Gastroesophageal sphincter (tissue), 4 donors: ENCODE results near the gene CNN2. TPM values are rescaled to one million over a fixed set of nuclear protein-coding genes. Genes with fewer than 3 reads are reported as not detected.
A peak's percentile ranks its signal among the peaks of the same experiment; 100 is the strongest.

Experiments used
- ATAC-seq: fragments of 150-250 bp; one replicate; pipeline ENCODE4 v1.9.1; 2016; ENCODE audit warnings: mild to moderate bottlenecking, moderate library complexity
- H3K27ac ChIP-seq, 4 donors: fragments of 200-600 bp; sonication (generic) in 3 of 4; 1 replicate in 3 of 4; 2 replicates in 1 of 4; pipeline ENCODE4 v1.5.1; 2016 to 2019
- H3K27me3 ChIP-seq: fragments of 200-600 bp; sonication (generic); one replicate; pipeline ENCODE4 v1.5.1; 2019
- H3K36me3 ChIP-seq, 2 donors: fragments of 200-600 bp; sonication (generic); one replicate each; pipeline ENCODE4 v1.5.1; 2019; ENCODE audit warnings: control low read depth in 1 of 2
- H3K4me1 ChIP-seq, 3 donors: fragments of 200-600 bp; sonication (generic); 1 replicate in 2 of 3; 2 replicates in 1 of 3; pipeline ENCODE4 v1.5.1; 2016 to 2019; ENCODE audit warnings: control low read depth in 2 of 3
- H3K4me3 ChIP-seq, 2 donors: fragments of 200-600 bp; sonication (generic); one replicate each; pipeline ENCODE4 v1.5.1; 2019; ENCODE audit warnings: mild to moderate bottlenecking in 1 of 2, moderate library complexity in 1 of 2
- H3K9me3 ChIP-seq, 3 donors: fragments of 200-600 bp; sonication (generic); one replicate each; pipeline ENCODE4 v1.5.1; 2017 to 2019; ENCODE audit warnings: control low read depth in 2 of 3
- EP300 ChIP-seq: sonication (generic); formaldehyde crosslinking; IDR thresholded peaks from one replicate; pipeline ENCODE4 v1.6.1; 2017; ENCODE audit warnings: antibody characterized with exemption, mild to moderate bottlenecking
- POLR2A ChIP-seq, 2 donors: fragments of 450-650 bp; IDR thresholded peaks; one replicate each; pipeline ENCODE4 v1.6.1; 2017; ENCODE audit warnings: antibody characterized with exemption in 2 of 2, mild to moderate bottlenecking in 2 of 2, moderate library complexity in 1 of 2
- POLR2AphosphoS5 ChIP-seq: sonication (generic); formaldehyde crosslinking; IDR thresholded peaks from one replicate; pipeline ENCODE4 v1.6.1; 2017; ENCODE audit warnings: antibody characterized with exemption
- WGBS, 2 donors: methylation state at CpG; one replicate each; pipeline ENCODE4 v1.1.5; 2018; ENCODE audit warnings: low coverage in 1 of 2; 5-methylcytosine and 5-hydroxymethylcytosine counted together
- total RNA-seq, 4 donors: library from RNA; depleted of rRNA; stranded (reverse); fragments of >200 nt; gene quantifications; one replicate each; pipeline ENCODE4 v1.1.0, GENCODE V29; 2016
- TF ChIP-seq, protein P1 (sequence below), 4 experiments: fragments of 200-600 bp in 2 of 4; fragments of 450-650 bp in 2 of 4; sonication (generic) in 1 of 4; IDR thresholded peaks; one replicate each; pipeline ENCODE4 v1.5.1; 2017 to 2019; ENCODE audit warnings: antibody characterized with exemption in 4 of 4, mild to moderate bottlenecking in 2 of 4, moderate library complexity in 2 of 4

CNN2 gene
- total RNA-seq, 4 donors from 2014 or later = 52.9 to 103 (median 75.2) TPM

DNA sequence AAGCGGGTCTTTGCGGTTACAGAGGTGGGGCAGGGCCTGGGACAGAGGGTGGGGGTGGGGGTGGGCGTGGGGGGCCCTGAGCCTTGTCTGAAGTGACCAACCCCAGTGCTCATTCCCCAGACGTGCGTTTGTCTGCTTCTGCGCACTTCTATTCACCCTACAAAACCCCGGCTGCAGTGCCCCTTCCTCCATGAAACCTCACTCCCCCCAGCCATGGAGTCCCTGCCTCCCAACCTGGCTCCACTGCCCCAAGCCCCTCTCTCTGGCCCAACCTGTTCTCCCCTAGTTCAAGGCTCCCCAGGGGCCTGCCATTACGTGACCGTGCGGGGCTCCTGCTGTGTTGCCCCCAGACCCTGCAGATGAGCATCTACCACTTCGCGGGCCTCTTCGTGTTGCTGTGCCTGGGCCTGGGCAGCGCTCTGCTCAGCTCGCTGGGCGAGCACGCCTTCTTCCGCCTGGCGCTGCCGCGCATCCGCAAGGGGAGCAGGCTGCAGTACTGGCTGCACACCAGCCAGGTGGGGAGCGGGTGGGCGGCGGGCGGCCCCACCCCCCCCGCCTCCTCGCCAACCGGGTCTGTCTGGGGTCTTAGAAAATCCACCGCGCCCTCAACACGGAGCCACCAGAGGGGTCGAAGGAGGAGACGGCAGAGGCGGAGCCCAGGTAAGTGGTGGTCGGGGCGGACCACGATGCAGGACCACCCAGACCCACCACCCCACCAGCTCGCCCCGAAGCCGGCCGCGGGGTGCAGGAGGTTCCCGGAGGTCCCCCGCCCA lies 18.0 kb upstream of the CNN2 start:
- 95 to 98% methylated on average over 4 to 9 of the region's 45 CpGs for WGBS, 2 donors
- H3K27me3 ChIP-seq = peaks cover 10% of the 10 kb centered on the region
- no peak overlapping the region for H3K4me3 ChIP-seq
- H3K27ac ChIP-seq = peak overlapping the region in 1 of 4 donors; percentile 69
- H3K4me1 ChIP-seq = peaks cover 0 to 2% (median 0%) of the 10 kb centered on the region in 3 donors
- peaks cover 0 to 50% of the 10 kb centered on the region in 2 donors for H3K36me3 ChIP-seq
- ATAC-seq = no peak
- TF ChIP-seq POLR2AphosphoS5 = no peak
- TF ChIP-seq, protein P1, sequence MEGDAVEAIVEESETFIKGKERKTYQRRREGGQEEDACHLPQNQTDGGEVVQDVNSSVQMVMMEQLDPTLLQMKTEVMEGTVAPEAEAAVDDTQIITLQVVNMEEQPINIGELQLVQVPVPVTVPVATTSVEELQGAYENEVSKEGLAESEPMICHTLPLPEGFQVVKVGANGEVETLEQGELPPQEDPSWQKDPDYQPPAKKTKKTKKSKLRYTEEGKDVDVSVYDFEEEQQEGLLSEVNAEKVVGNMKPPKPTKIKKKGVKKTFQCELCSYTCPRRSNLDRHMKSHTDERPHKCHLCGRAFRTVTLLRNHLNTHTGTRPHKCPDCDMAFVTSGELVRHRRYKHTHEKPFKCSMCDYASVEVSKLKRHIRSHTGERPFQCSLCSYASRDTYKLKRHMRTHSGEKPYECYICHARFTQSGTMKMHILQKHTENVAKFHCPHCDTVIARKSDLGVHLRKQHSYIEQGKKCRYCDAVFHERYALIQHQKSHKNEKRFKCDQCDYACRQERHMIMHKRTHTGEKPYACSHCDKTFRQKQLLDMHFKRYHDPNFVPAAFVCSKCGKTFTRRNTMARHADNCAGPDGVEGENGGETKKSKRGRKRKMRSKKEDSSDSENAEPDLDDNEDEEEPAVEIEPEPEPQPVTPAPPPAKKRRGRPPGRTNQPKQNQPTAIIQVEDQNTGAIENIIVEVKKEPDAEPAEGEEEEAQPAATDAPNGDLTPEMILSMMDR (IDR thresholded peaks at IDR 0.05) = no peak
- TF ChIP-seq POLR2A (IDR thresholded peaks at IDR 0.05) = no peak
- no peak for TF ChIP-seq EP300
- no peaks in the 10 kb centered on the region for H3K9me3 ChIP-seq

DNA sequence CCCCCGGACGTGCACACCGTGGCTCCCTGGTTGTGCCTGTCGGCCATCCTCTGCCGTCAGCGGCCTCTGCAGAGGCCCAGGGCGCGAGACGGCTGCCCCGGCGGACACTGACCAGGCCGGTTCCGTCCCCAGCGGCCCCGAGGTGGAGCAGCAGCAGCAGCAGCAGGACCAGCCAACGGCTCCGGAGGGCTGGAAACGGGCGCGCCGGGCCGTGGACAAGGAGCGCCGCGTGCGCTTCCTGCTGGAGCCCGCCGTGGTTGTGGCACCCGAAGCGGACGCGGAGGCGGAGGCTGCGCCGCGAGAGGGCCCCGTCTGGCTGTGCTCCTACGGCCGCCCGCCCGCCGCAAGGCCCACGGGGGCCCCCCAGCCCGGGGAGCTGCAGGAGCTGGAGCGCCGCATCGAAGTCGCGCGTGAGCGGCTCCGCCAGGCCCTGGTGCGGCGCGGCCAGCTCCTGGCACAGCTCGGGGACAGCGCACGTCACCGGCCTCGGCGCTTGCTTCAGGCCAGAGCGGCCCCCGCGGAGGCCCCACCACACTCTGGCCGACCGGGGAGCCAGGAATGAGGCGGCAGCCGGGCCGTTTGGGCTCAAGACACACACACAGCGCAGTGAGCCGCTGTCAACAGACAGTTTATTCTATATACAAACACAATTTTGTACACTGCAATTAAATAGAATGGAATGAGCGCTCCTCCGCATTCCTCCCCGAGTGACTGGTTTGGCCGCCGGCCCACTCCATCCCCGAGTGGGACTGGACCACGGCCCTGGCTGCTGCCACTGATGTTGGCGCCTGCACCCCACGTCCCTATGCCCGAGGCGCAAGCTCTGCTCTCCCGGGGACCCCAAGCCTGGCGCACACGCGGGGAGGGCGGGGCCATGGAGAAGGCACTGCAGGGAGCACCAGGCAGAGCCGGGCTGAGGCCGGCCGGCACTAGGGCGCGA lies 17.1 kb upstream of the CNN2 start:
- H3K4me1 ChIP-seq = peaks cover 0 to 11% (median 0%) of the 10 kb centered on the region in 3 donors
- peaks cover 0 to 58% of the 10 kb centered on the region in 2 donors for H3K36me3 ChIP-seq
- ATAC-seq = no peak
- peak overlapping the region in 1 of 4 donors; percentile 69 for H3K27ac ChIP-seq
- no peaks in the 10 kb centered on the region for H3K9me3 ChIP-seq
- TF ChIP-seq EP300 (no peak), POLR2AphosphoS5 (peak; percentile 27)
- H3K27me3 ChIP-seq = peaks cover 2% of the 10 kb centered on the region
- H3K4me3 ChIP-seq = no peak overlapping the region
- whole genome bisulfite sequencing, 2 donors = no CpG with 5 or more reads among the region's 92 CpGs

DNA sequence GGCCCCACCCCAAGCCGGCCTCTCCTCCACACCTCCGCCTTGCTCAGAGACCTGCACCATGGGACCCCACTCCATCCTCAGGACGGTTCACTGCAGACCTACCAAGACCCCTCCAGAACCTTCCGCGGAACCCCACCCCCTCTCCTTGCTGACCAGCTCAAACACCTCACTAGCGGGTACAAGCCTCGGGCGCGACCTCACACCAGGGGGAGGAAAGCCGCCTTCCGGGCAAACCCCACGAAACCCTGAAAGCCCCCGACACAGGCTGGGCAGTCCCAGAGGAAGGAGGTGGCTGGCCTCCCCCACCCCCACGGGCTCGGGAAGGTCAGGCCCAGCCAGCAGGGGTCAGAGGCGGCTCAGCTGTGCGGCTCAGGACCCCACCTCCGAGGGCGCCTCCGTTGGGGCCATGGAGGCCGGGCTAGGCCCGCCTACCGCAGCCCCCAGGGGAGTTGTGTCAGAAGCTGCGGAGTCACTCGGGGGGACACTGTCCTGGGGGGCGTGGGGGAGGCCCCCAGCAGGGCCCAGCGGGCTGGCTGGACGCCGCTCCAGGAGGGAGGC lies 16.3 kb upstream of the CNN2 start:
- TF ChIP-seq POLR2A (IDR thresholded peaks at IDR 0.05) (no peak), EP300 (no peak), POLR2AphosphoS5 (no peak)
- TF ChIP-seq, protein P1 (IDR thresholded peaks at IDR 0.05) = no peak
- peaks cover 0 to 66% of the 10 kb centered on the region in 2 donors for H3K36me3 ChIP-seq
- H3K27me3 ChIP-seq = no peaks in the 10 kb centered on the region
- H3K4me1 ChIP-seq = peaks cover 0 to 18% (median 1%) of the 10 kb centered on the region in 3 donors
- no peak overlapping the region for H3K4me3 ChIP-seq
- peak overlapping the region in 1 of 4 donors; percentile 69 for H3K27ac ChIP-seq
- no CpG with 5 or more reads among the region's 29 CpGs for WGBS, 2 donors
- ATAC-seq = no peak
- no peaks in the 10 kb centered on the region for H3K9me3 ChIP-seq

DNA sequence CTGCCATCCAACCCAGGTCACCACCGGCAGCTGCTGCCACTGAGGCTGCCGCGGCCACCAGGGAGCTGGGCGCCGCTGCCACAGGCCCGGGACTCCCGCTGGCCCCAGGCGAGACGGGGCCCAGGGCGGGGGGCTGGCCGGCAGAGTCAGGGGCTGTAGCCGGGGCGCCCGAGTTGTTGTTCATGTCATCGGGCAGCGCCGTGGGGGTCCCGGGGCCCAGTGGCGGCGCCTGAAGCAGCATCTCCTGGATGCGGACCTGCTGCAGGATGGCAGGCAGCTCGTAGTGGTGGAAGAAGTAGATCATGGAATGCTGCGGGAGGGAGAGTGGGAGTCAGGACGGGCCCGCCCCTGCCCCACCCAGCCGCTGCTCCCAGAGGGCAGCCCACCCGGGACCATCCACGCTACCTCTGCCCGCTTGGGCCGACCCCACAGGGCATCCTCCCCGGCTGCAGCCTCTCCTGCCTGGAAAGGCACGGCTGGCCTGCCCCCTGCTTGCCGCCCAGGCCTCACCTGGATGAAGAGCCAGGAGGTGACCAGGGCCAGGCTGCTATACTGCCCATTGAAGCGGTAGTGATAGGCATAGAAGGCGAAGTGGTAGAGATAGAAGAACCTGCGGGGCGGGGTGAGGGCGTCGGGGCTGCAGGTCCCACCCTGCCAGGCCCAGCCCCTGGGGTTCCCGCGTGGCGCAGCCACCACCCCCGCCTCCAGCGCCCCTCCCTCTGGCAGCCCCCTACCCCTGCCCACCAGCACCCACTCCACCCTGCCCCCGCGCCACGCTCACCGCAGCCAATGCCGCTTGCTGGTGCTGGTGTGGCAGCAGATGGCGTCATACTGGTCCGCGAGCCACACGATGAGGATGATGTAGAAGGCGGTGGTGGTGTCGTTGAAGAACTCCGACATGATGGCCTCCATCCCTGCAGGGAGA lies 15.6 kb upstream of the CNN2 start:
- no peak overlapping the region for H3K4me3 ChIP-seq
- WGBS, 2 donors = no CpG with 5 or more reads among the region's 56 CpGs
- H3K9me3 ChIP-seq = no peaks in the 10 kb centered on the region
- ATAC-seq = no peak
- no peak for TF ChIP-seq EP300
- TF ChIP-seq POLR2A (IDR thresholded peaks at IDR 0.05) = no peak
- TF ChIP-seq, protein P1 (IDR thresholded peaks at IDR 0.05) = no peak
- no peak for TF ChIP-seq POLR2AphosphoS5
- H3K36me3 ChIP-seq = peaks cover 0 to 71% of the 10 kb centered on the region in 2 donors
- no peaks in the 10 kb centered on the region for H3K27me3 ChIP-seq
- peaks cover 0 to 26% (median 9%) of the 10 kb centered on the region in 3 donors for H3K4me1 ChIP-seq
- H3K27ac ChIP-seq = peak overlapping the region in 1 of 4 donors; percentile 69
